DMS114 treated with DMSO at 0.1 percent for 48 hours (cell line): ENCODE results near the gene GPATCH8.

Experiments
- DNase-seq: peaks from one replicate; lab custom pipeline; 2025; ENCODE audit not compliant: unreplicated experiment; lab: John Stamatoyannopoulos, UW

GPATCH8 gene

DNA sequence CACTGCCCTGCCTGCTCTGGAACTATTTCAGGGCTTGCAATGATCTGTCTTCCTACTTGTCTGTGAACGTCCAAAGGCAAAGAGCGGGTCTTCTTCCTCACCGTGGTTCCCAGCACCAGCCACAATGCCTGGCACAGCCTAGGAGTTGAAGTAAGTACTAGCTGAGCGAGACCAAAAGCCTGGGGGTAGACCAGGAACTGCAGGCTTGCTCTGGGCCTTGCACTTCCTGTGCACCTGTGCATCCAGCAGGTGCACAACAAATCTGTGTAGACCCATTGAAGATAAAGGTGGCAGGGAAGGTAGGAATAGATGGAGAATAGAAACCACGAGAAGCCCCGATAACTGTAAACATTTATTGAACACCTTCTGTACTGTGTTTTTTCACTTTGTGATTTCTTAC is 144.2 kb downstream of the GPATCH8 start:
- DNase-seq, result no peak

DNA sequence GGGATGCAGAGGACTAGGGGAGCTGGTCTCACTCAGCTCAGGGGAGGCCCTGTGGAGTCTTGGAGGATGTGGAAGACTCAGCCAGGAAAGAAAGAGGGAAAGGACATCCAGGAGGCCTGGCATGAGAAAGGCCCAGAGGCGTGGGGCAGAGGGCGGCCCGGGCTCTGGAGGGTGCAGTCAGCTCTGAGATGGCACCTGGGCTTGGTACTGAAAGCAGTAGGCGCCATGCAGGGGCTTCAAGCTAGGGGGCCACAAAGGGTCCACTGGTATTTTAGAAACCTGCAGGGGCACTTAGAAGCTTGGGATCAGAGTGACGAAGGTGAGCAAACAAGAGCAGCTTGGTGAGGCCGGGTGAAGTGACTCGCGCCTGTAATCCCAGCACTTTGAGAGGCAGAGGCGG is 145.1 kb downstream of the GPATCH8 start:
- DNase-seq, result no peak

- no peak for DNase-seq
Measured at GRCh38 chr17:44356241-44356640, 147.0 kb downstream of the GPATCH8 start.

DNA sequence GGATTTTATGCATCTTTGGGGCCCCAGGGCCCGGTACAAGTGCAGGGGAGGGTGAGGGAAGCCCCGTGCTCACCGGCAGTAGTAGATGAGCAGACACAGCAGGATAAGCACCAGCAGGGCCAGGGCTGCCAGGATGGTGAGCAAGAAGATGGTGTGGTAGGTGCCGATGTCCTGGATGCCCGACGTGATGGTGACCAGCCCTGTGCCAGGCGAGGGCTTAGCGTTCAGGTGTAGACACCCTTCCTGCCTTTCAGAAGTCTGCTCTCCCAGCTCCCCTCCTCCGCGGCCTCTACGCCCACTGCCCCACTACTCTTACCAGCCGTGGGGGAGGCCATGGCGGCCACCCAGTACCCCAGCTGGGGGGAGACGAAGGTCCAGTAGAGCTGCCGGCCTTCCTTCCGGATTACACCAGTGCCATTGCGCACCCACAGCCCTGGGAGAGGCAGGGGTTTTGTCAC is 147.5 kb downstream of the GPATCH8 start:
- DNase-seq, result no peak

- DNase-seq, result no peak
Measured at GRCh38 chr17:44354582-44355561, 148.3 kb downstream of the GPATCH8 start.

GRCh38 chr17:44353672-44354331 is 149.4 kb downstream of the GPATCH8 start:
- DNase-seq, result no peak

- no peak for DNase-seq
Measured at GRCh38 chr17:44352828-44353671, 150.2 kb downstream of the GPATCH8 start.

DNA sequence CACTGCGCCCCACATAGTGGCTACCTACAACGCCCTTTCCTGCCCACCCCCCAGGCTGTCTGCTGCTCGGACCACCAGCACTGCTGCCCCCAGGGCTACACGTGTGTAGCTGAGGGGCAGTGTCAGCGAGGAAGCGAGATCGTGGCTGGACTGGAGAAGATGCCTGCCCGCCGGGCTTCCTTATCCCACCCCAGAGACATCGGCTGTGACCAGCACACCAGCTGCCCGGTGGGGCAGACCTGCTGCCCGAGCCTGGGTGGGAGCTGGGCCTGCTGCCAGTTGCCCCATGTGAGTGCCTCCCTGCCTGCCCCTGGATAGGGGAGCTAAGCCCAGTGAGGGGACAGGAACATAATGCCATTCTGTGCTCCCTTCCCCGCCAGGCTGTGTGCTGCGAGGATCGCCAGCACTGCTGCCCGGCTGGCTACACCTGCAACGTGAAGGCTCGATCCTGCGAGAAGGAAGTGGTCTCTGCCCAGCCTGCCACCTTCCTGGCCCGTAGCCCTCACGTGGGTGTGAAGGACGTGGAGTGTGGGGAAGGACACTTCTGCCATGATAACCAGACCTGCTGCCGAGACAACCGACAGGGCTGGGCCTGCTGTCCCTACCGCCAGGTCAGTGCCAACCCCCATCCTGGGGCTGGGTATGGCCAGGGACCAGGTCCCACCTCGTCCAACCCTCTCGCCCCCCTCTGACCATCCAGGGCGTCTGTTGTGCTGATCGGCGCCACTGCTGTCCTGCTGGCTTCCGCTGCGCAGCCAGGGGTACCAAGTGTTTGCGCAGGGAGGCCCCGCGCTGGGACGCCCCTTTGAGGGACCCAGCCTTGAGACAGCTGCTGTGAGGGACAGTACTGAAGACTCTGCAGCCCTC is 151.0 kb downstream of the GPATCH8 start:
- no peak for DNase-seq

- no peak for DNase-seq
Measured at GRCh38 chr17:44351464-44351863, 151.7 kb downstream of the GPATCH8 start.

DNA sequence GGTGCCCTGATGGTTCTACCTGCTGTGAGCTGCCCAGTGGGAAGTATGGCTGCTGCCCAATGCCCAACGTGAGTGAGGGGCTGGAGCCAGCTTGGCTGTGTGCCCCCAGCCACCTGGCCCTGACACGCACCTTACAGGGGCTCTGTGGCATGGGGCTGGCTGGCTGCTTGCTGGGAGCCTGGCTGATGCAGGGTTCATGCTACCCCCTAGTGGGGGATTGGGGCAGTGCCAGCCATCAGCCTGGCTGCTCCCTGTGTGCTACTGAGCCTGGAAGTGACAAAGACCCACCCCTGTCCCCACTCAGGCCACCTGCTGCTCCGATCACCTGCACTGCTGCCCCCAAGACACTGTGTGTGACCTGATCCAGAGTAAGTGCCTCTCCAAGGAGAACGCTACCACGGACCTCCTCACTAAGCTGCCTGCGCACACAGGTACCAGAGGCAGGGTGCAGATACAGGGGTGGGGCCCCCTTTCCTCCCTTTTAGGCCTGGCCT is 152.4 kb downstream of the GPATCH8 start:
- DNase-seq, result peak; percentile 18

GRCh38 chr17:44349553-44350070 is 153.6 kb downstream of the GPATCH8 start:
- no peak for DNase-seq

DNA sequence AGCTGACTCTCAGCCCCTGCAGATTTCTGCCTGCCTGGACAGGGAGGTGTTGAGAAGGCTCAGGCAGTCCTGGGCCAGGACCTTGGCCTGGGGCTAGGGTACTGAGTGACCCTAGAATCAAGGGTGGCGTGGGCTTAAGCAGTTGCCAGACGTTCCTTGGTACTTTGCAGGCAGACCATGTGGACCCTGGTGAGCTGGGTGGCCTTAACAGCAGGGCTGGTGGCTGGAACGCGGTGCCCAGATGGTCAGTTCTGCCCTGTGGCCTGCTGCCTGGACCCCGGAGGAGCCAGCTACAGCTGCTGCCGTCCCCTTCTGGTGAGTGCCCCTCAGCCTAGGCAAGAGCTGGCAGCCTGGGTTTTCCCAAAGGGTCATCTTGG is 154.2 kb downstream of the GPATCH8 start:
- no peak for DNase-seq

GRCh38 chr17:44348234-44348987 is 154.8 kb downstream of the GPATCH8 start:
- DNase-seq, result no peak
